Glomerular visceral epithelial cell (primary cell): ENCODE measurements around the gene TLE1.
"Not testable (repeated sequence)": the region's sequence is repeated elsewhere in the genome, so short reads cannot be mapped to it uniquely, and the experiment has no call there.

ENCODE experiments used
- DNase-seq: peaks from one replicate; pipeline ENCODE4 v3.0.0-alpha.2; 2016; ENCODE audit errors: extremely low spot score

Gene TLE1

GRCh38 chr9:81689343-81690175 lies at the start of gene TLE1:
Gene TLE1, minus strand, starts transcription at chr9:81689547. Its CDS starts 1,307 bp downstream, at chr9:81688240.
- peak; percentile 100 for DNase-seq

GRCh38 chr9:81737871-81738507 lies 48.6 kb upstream of the TLE1 start:
- peak; percentile 94 for DNase-seq

- DNase-seq: not testable (repeated sequence)
Observed at GRCh38 chr9:81730498-81730897, 41.2 kb upstream of the TLE1 start.

- DNase-seq: no peak
Observed at GRCh38 chr9:81729135-81729534, 39.8 kb upstream of the TLE1 start.

- DNase-seq: no peak
Observed at GRCh38 chr9:81724242-81724889, 35.0 kb upstream of the TLE1 start.

GRCh38 chr9:81722277-81722676 lies 32.9 kb upstream of the TLE1 start:
- DNase-seq: no peak

GRCh38 chr9:81720450-81721086 lies 31.2 kb upstream of the TLE1 start:
- no peak for DNase-seq

- DNase-seq: no peak
Observed at GRCh38 chr9:81719972-81720371, 30.6 kb upstream of the TLE1 start.

GRCh38 chr9:81718244-81718643 lies 28.9 kb upstream of the TLE1 start:
- DNase-seq: no peak

- DNase-seq: no peak
Observed at GRCh38 chr9:81717747-81718077, 28.4 kb upstream of the TLE1 start.

- DNase-seq: no peak
Observed at GRCh38 chr9:81717061-81717746, 27.9 kb upstream of the TLE1 start.

GRCh38 chr9:81716409-81716808 lies 27.1 kb upstream of the TLE1 start:
- DNase-seq: peak; percentile 8

- DNase-seq: no peak
Observed at GRCh38 chr9:81705578-81705977, 16.2 kb upstream of the TLE1 start.

- no peak for DNase-seq
Observed at GRCh38 chr9:81694541-81694940, 5.2 kb upstream of the TLE1 start.

- no peak for DNase-seq
Observed at GRCh38 chr9:81693671-81694378, 4.5 kb upstream of the TLE1 start.

GRCh38 chr9:81690251-81690851 lies 1.0 kb upstream of the TLE1 start:
- DNase-seq: peak; percentile 14

- not testable (repeated sequence) for DNase-seq
Observed at GRCh38 chr9:81689093-81689342, 329 bp downstream of the TLE1 start.

- peak; percentile 36 for DNase-seq
Observed at GRCh38 chr9:81688262-81689092, 870 bp downstream of the TLE1 start.

GRCh38 chr9:81687521-81688261 lies 1.7 kb downstream of the TLE1 start:
- peak; percentile 36 for DNase-seq
